ENCODE results near the gene NINL. TPM values are rescaled to one million over a fixed set of nuclear protein-coding genes. Genes with fewer than 3 reads are reported as not detected.

Gene NINL
- total RNA-seq, 2 donors from 2014 or later, result 20.3 to 35.6 TPM

GRCh38 chr20:25481235-25481917 is 104.0 kb downstream of the NINL start:
- H3K4me1 ChIP-seq (ENCODE audit: control insufficient read depth in 1 of 2, low read depth in 2 of 2), result no peaks in the 10 kb centered on the region
- H3K9me3 ChIP-seq, result no peaks in the 10 kb centered on the region
- H3K27ac ChIP-seq, result no peak overlapping the region
- no peak for TF ChIP-seq CTCF (IDR thresholded peaks at IDR 0.05)
- no peaks in the 10 kb centered on the region for H3K27me3 ChIP-seq (replicated peaks; ENCODE audit: insufficient read depth)
- H3K36me3 ChIP-seq, result peaks cover 36% of the 10 kb centered on the region
- H3K4me3 ChIP-seq, result no peak overlapping the region
- DNase-seq (ENCODE audit: low spot score) (no peak), ATAC-seq (ENCODE audit: insufficient number of reproducible peaks, low FRiP score, low read depth) (no peak)

- H3K27ac ChIP-seq, result no peak overlapping the region
- DNase-seq (ENCODE audit: low spot score), result no peak
- H3K36me3 ChIP-seq, result peaks cover 36% of the 10 kb centered on the region
- no peak overlapping the region for H3K4me3 ChIP-seq
- no peak for ATAC-seq (ENCODE audit: insufficient number of reproducible peaks, low FRiP score, low read depth)
- H3K27me3 ChIP-seq (replicated peaks; ENCODE audit: insufficient read depth), result no peaks in the 10 kb centered on the region
- no peaks in the 10 kb centered on the region for H3K4me1 ChIP-seq (ENCODE audit: control insufficient read depth in 1 of 2, low read depth in 2 of 2)
- no peaks in the 10 kb centered on the region for H3K9me3 ChIP-seq
- no peak for TF ChIP-seq CTCF (IDR thresholded peaks at IDR 0.05)
Observed at GRCh38 chr20:25480797-25481196, 104.5 kb downstream of the NINL start.

- no peaks in the 10 kb centered on the region for H3K9me3 ChIP-seq
- no peaks in the 10 kb centered on the region for H3K27me3 ChIP-seq (replicated peaks; ENCODE audit: insufficient read depth)
- no peak for ATAC-seq (ENCODE audit: insufficient number of reproducible peaks, low FRiP score, low read depth)
- H3K4me1 ChIP-seq (ENCODE audit: control insufficient read depth in 1 of 2, low read depth in 2 of 2), result no peaks in the 10 kb centered on the region
- H3K4me3 ChIP-seq, result no peak overlapping the region
- TF ChIP-seq CTCF (IDR thresholded peaks at IDR 0.05), result no peak
- DNase-seq (ENCODE audit: low spot score), result no peak
- no peak overlapping the region for H3K27ac ChIP-seq
- H3K36me3 ChIP-seq, result peaks cover 39% of the 10 kb centered on the region
Observed at GRCh38 chr20:25480156-25480555, 105.2 kb downstream of the NINL start.

GRCh38 chr20:25479638-25480037 is 105.7 kb downstream of the NINL start:
- no peak for ATAC-seq (ENCODE audit: insufficient number of reproducible peaks, low FRiP score, low read depth)

More at GRCh38 chr20:25479638-25480037, 105.7 kb downstream of the NINL start:
- no peaks in the 10 kb centered on the region for H3K4me1 ChIP-seq (ENCODE audit: control insufficient read depth in 1 of 2, low read depth in 2 of 2)
- no peaks in the 10 kb centered on the region for H3K9me3 ChIP-seq
- TF ChIP-seq CTCF (IDR thresholded peaks at IDR 0.05), result no peak
- no peak overlapping the region for H3K27ac ChIP-seq
- H3K27me3 ChIP-seq (replicated peaks; ENCODE audit: insufficient read depth), result no peaks in the 10 kb centered on the region
- no peak for DNase-seq (ENCODE audit: low spot score)
- no peak overlapping the region for H3K4me3 ChIP-seq
- peaks cover 39% of the 10 kb centered on the region for H3K36me3 ChIP-seq

Measured in thoracic aorta (tissue), 2 donors.